Right atrium auricular region (tissue), 2 donors: ENCODE results near the gene USP8. TPM values are rescaled to one million over a fixed set of nuclear protein-coding genes. Genes with fewer than 3 reads are reported as not detected.
"Not testable (repeated sequence)": the region's sequence is repeated elsewhere in the genome, so short reads cannot be mapped to it uniquely, and the experiment has no call there.

Experiments used
- DNase-seq: peaks from one replicate; pipeline ENCODE4 v3.0.0-alpha.2; 2019; ENCODE audit warnings: low spot score
- H3K27ac ChIP-seq, 2 donors: fragments of 200-600 bp; sonication (generic); 1 replicate in 1 of 2; 2 replicates in 1 of 2; pipeline ENCODE4 v1.5.1; 2016 to 2019
- H3K27me3 ChIP-seq, 2 donors: fragments of 200-600 bp; sonication (generic); one replicate each; pipeline versions ENCODE4 v1.5.1 to v1.6.0; 2017 to 2019
- H3K36me3 ChIP-seq: fragments of 200-600 bp; sonication (generic); one replicate; pipeline ENCODE4 v1.5.1; 2016
- H3K4me1 ChIP-seq, 2 donors: fragments of 200-600 bp; sonication (generic); one replicate each; pipeline versions ENCODE4 v1.5.1 to v1.6.0; 2017 to 2019
- H3K4me3 ChIP-seq, 2 donors: fragments of 200-600 bp; sonication (generic); 1 replicate in 1 of 2; 2 replicates in 1 of 2; pipeline ENCODE4 v1.5.1; 2017 to 2019; ENCODE audit warnings: mild to moderate bottlenecking in 1 of 2, moderate library complexity in 1 of 2
- H3K9me3 ChIP-seq, 2 donors: fragments of 200-600 bp; sonication (generic); one replicate each; pipeline ENCODE4 v1.5.1; 2019
- CTCF ChIP-seq, 2 donors: fragments of 200-600 bp; sonication (generic); IDR thresholded peaks; one replicate each; pipeline ENCODE4 v1.5.1; 2019; ENCODE audit warnings: antibody characterized with exemption in 2 of 2
- total RNA-seq, 2 donors: library from RNA; depleted of rRNA; stranded (reverse); fragments of >200 nt; gene quantifications; one replicate each; pipeline ENCODE4 v1.1.0, GENCODE V29; 2016

The USP8 gene
- total RNA-seq, 2 donors from 2014 or later, result 25.0 to 46.5 TPM

GRCh38 chr15:50390554-50391264, 33.5 kb upstream of the USP8 start:
- no peaks in the 10 kb centered on the region for H3K36me3 ChIP-seq

DNA sequence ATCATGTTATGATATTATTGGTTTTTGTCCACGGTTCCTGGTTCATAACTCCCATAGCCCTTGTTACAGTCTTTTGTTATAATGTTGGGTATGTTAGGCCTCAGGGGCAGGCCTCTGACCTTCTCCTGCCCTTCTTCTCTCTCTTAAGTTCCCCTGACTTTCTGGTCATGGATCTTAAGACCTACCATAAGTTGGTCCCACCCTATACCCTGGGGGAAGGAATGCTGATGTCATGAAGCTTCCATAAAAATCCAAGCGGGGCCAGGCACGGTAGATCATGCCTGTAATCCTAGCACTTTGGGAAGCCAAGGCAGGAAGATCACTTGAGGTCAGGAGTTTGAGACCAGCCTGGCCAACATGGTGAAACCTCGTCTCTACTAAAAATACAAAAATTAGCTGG, 32.6 kb upstream of the USP8 start:
- H3K36me3 ChIP-seq, H3K4me1 ChIP-seq, H3K27ac ChIP-seq, H3K27me3 ChIP-seq, H3K9me3 ChIP-seq, H3K4me3 ChIP-seq, DNase-seq: not testable (repeated sequence)

More at GRCh38 chr15:50390554-50391264, 33.5 kb upstream of the USP8 start:
- DNase-seq, result no peak
- no peak overlapping the region for H3K27ac ChIP-seq
- no peak for TF ChIP-seq CTCF (IDR thresholded peaks at IDR 0.05)
- no peaks in the 10 kb centered on the region for H3K4me1 ChIP-seq
- no peak overlapping the region for H3K4me3 ChIP-seq
- H3K27me3 ChIP-seq, result no peaks in the 10 kb centered on the region
- H3K9me3 ChIP-seq, result no peaks in the 10 kb centered on the region

DNA sequence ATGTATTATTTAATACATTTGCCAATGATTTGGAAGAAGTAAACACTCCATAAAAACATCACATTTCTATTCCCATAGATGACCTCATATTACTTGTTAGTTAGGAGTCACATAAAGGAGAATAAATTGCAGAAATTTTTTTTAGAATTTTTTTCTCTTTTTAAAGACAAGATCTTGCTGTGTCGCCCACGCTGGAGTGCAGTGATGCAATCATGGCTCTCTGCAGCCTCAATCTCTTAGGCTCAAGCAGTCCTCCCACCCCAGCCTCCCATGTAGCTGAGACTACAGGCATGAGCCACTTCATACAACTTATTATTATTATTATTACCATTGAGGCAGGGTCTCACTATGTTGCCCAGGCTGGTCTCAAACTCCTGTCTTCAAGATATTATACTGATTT, 12.3 kb upstream of the USP8 start:
- no peak for DNase-seq
- no peak for TF ChIP-seq CTCF (IDR thresholded peaks at IDR 0.05)

GRCh38 chr15:50414624-50415023, 9.6 kb upstream of the USP8 start:
- TF ChIP-seq CTCF (IDR thresholded peaks at IDR 0.05), result no peak
- no peak overlapping the region for H3K27ac ChIP-seq
- no peaks in the 10 kb centered on the region for H3K36me3 ChIP-seq
- no peaks in the 10 kb centered on the region for H3K9me3 ChIP-seq
- no peak overlapping the region for H3K4me3 ChIP-seq
- H3K27me3 ChIP-seq, result no peaks in the 10 kb centered on the region
- H3K4me1 ChIP-seq, result no peaks in the 10 kb centered on the region
- DNase-seq, result no peak

More for the DNA sequence above, 12.3 kb upstream of the USP8 start:
- Histone ChIP-seq H3K27me3 (no peaks in the 10 kb centered on the region), H3K9me3 (no peaks in the 10 kb centered on the region), H3K4me3 (no peak overlapping the region), H3K4me1 (no peaks in the 10 kb centered on the region), H3K27ac (no peak overlapping the region), H3K36me3 (no peaks in the 10 kb centered on the region)

- Histone ChIP-seq H3K4me3 (no peak overlapping the region), H3K36me3 (no peaks in the 10 kb centered on the region), H3K27ac (no peak overlapping the region), H3K27me3 (no peaks in the 10 kb centered on the region), H3K9me3 (no peaks in the 10 kb centered on the region), H3K4me1 (no peaks in the 10 kb centered on the region)
- no peak for TF ChIP-seq CTCF (IDR thresholded peaks at IDR 0.05)
- DNase-seq, result no peak
Observed at GRCh38 chr15:50415752-50416404, 8.3 kb upstream of the USP8 start.

DNA sequence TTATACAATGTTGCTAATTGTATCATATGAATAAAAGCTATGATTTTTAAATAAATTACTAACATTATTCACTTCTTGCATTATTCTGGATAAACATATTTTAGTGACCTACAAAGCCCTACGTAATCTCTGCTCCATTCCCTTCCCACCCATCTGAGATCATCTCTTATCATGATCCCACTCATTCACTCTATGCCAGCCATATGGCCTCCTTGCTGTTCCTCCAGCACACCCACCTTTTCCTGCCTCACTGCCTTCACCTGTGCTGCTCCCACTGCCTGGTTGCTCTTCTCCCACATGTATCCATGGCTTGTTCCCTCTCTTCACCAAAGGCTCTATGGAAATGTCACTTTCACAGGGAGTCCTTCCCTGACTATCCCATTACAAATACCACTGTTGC, 7.3 kb upstream of the USP8 start:
- DNase-seq, result no peak
- no peak for TF ChIP-seq CTCF (IDR thresholded peaks at IDR 0.05)
- H3K4me3 ChIP-seq, result no peak overlapping the region
- no peaks in the 10 kb centered on the region for H3K36me3 ChIP-seq
- H3K27ac ChIP-seq, result no peak overlapping the region
- no peaks in the 10 kb centered on the region for H3K9me3 ChIP-seq
- no peaks in the 10 kb centered on the region for H3K27me3 ChIP-seq
- H3K4me1 ChIP-seq, result no peaks in the 10 kb centered on the region
